Muscle layer of colon (tissue), 2 donors: ENCODE measurements around the gene CUBN.

Experiments
- H3K27ac ChIP-seq: one replicate; pipeline ENCODE4 v1.7.0; 2013; ENCODE audit warnings: low read depth, mild to moderate bottlenecking, low read length, moderate library complexity
- H3K27me3 ChIP-seq, 2 donors: one replicate each; pipeline ENCODE4 v1.7.0; 2013; ENCODE audit warnings: low read length in 2 of 2, mild to moderate bottlenecking in 2 of 2; ENCODE audit not compliant: insufficient read depth in 2 of 2, control insufficient read depth in 1 of 2
- H3K36me3 ChIP-seq: one replicate; pipeline ENCODE4 v1.7.0; 2013; ENCODE audit warnings: mild to moderate bottlenecking, low read length; ENCODE audit not compliant: insufficient read depth
- H3K4me1 ChIP-seq: one replicate; pipeline ENCODE4 v1.7.0; 2013; ENCODE audit warnings: mild to moderate bottlenecking, low read length; ENCODE audit not compliant: insufficient read depth
- H3K4me3 ChIP-seq, 2 donors: one replicate each; pipeline ENCODE4 v1.7.0; 2013; ENCODE audit warnings: low read length in 2 of 2, low read depth in 1 of 2, mild to moderate bottlenecking in 1 of 2, moderate library complexity in 1 of 2
- H3K9ac ChIP-seq: one replicate; pipeline ENCODE4 v1.7.0; 2013; ENCODE audit warnings: low read length
- H3K9me3 ChIP-seq: one replicate; pipeline ENCODE4 v1.7.0; 2013; ENCODE audit warnings: mild to moderate bottlenecking, low read length
- donor health status: abdominal sarcoma.
- donor health status: Adenocarcinoma of cecum.

The CUBN gene

DNA sequence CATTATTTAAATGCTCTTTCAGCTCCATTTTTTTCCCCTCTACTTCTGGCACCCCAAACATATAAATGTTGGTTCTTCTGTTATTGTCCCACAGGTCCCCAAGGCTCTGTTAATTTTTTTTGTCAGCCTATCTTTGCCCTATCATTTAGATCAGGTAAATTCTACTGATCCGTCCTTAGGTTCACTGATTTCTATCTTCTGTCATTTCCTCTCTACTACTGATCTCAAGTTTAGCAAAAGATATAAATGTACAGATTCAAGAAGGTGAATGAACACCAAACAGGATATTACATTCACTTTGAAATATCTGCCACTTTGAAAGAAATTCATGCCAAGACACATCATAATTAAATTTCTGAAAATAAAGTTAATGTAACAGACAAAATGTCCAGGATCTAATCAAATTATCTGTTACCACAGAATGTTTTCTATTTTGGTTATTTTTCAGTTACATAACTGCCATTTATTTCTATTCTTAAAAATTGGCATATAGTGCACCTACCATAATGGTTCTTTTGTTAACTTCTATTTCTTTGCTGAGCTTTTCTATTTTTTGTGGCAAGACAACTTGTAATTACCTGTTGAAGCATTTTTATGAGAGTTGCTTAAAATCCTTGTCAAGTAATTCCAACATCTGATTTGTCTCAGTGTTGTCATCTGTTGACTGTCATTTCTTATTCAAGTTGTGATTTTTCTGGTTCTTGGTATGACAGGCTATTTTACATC, 12.1 kb upstream of the CUBN start:
- no peak overlapping the region for H3K27ac ChIP-seq
- H3K27me3 ChIP-seq, result no peaks in the 10 kb centered on the region
- H3K4me1 ChIP-seq, result no peaks in the 10 kb centered on the region
- no peak overlapping the region for H3K4me3 ChIP-seq
- no peaks in the 10 kb centered on the region for H3K36me3 ChIP-seq
- H3K9me3 ChIP-seq, result no peaks in the 10 kb centered on the region
- no peak overlapping the region for H3K9ac ChIP-seq

DNA sequence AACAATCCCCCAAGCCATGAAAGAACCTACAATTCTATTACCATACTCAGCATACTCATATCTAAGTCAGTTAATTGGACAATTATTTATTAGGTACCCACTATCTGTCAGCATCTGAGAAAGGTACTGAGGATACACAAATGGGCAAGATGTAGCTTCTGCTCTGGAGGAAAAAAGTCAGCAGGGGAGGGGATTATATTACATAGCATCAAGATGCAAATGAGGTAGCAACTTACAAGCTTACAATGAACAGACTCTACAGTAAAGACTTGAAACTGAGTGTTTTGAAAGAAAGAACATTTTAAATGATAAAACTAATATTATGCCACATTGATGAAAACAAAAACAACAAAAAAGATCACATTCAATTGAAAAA, 10.8 kb upstream of the CUBN start:
- Histone ChIP-seq H3K9ac (no peak overlapping the region), H3K36me3 (no peaks in the 10 kb centered on the region), H3K9me3 (no peaks in the 10 kb centered on the region), H3K4me3 (no peak overlapping the region), H3K27ac (no peak overlapping the region), H3K4me1 (no peaks in the 10 kb centered on the region), H3K27me3 (no peaks in the 10 kb centered on the region)

DNA sequence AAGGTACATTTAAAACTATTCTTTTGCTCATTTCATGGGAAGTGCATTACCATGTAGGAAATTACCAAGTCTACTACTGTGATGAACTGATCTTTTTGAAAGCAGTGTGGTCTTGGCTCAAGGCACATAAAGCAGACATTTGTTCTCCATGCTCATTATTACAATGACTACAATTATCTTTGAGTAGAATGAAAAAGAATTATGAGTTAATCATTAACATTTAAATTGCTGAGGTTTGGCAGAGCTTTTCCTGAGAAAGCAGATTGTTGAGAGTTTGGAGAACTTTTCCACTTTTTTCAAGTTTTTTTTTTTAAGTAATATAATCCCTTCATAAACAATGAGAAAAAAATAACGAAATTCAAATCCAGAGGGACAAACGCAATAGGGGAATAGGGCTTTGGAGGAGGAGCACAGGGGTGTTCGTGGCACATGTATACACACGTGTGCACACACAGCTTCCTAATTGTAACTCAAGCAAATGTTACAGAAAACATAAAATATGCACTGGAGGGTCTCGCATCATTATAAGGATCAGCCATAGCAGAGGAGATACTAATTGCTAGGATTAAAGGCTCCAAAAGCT, 8.9 kb upstream of the CUBN start:
- Histone ChIP-seq H3K4me1 (no peaks in the 10 kb centered on the region), H3K9ac (no peak overlapping the region), H3K4me3 (no peak overlapping the region), H3K36me3 (no peaks in the 10 kb centered on the region), H3K9me3 (no peaks in the 10 kb centered on the region), H3K27me3 (no peaks in the 10 kb centered on the region), H3K27ac (no peak overlapping the region)

DNA sequence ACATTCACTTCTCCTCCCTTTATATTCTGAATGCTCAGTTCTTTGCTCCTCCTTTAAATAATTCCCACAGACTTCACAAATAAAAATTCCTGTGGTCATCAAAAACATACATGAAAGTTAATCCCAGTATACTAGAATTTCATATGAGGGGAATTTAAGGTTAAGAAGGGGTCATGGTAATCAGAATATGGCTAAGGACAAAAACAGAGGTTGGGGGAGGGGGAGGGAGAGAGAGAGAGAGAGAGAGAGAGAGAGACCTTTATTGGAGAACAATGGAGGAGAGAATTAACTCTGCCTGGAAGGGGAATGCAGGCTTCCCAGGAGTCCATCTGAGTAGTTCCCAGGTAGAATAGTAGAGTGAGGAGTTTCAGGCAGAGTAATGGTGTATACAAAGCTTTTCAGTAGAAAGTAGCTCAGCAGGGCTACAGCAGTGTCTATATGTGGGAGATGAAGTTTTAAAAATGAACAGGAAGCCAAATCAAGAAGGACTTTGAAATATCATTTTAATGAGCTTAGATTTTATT, 5.2 kb upstream of the CUBN start:
- no peaks in the 10 kb centered on the region for H3K4me1 ChIP-seq
- H3K27ac ChIP-seq, result no peak overlapping the region
- no peaks in the 10 kb centered on the region for H3K36me3 ChIP-seq
- H3K9me3 ChIP-seq, result no peaks in the 10 kb centered on the region
- no peak overlapping the region for H3K4me3 ChIP-seq
- H3K27me3 ChIP-seq, result no peaks in the 10 kb centered on the region
- H3K9ac ChIP-seq, result no peak overlapping the region

DNA sequence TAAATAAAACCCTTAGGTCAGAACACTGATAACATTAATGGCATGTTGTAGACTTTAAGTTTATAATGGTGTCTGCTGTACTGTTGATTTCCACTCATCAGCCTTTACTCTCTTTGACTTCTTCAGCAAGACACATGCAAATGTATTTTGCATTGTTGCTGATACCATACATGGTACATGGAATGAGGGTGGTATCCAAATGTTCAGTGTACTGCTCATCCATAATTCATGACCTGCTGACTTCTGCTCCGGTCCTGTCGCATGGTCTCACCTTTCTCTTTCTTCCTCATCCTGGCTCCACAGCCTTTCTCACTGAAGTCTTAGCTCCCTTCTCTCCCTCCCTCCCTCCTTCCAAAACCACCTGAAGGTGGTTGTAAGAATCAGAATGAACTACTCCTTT, 4.7 kb upstream of the CUBN start:
- H3K9me3 ChIP-seq, result no peaks in the 10 kb centered on the region
- no peaks in the 10 kb centered on the region for H3K36me3 ChIP-seq
- H3K27ac ChIP-seq, result no peak overlapping the region
- H3K9ac ChIP-seq, result no peak overlapping the region
- H3K4me3 ChIP-seq, result no peak overlapping the region
- no peaks in the 10 kb centered on the region for H3K27me3 ChIP-seq
- H3K4me1 ChIP-seq, result no peaks in the 10 kb centered on the region

DNA sequence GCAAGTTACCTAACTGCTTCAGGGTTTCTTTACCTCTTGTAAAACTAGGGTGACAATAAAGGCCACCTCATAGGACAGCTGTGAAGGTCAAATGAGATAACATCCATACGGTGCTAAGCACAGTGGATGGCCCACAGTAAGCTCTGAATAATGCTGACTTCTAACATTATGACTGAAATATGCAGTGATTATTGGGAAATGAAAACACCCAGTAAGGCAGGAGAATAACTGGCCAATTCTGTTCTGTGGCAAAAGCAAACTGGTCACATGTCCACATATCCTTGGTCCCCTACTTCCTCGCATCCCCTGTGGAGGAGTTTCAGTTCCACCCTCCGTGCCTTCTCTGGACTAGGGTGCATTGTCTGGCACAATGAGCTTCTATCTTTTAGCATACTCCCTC, 1.4 kb downstream of the CUBN start:
- no peak overlapping the region for H3K27ac ChIP-seq
- no peak overlapping the region for H3K4me3 ChIP-seq
- no peak overlapping the region for H3K9ac ChIP-seq
- no peaks in the 10 kb centered on the region for H3K9me3 ChIP-seq
- H3K4me1 ChIP-seq, result no peaks in the 10 kb centered on the region
- H3K27me3 ChIP-seq, result no peaks in the 10 kb centered on the region
- no peaks in the 10 kb centered on the region for H3K36me3 ChIP-seq

DNA sequence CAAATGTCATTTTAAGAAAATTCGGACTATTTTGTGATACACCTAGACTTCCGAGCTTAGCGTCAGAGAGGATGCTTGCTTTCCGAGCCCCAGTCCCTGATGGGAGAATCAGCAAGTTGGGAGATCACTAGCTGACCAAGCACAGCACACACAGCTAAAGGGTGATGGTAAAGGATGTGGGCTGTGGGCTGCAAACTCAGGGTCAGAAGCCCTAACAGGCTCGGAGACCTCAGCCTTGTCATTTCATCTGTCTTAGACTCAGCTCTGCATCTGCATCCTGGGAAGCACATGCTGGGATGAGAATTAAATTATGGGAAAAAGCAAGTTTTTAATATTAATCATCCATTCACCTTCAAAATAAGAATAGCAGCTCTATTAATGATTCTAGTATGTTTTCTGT, 3.3 kb downstream of the CUBN start:
- H3K9me3 ChIP-seq, result no peaks in the 10 kb centered on the region
- no peaks in the 10 kb centered on the region for H3K4me1 ChIP-seq
- H3K4me3 ChIP-seq, result no peak overlapping the region
- no peaks in the 10 kb centered on the region for H3K36me3 ChIP-seq
- H3K27ac ChIP-seq, result no peak overlapping the region
- H3K27me3 ChIP-seq, result no peaks in the 10 kb centered on the region
- no peak overlapping the region for H3K9ac ChIP-seq

DNA sequence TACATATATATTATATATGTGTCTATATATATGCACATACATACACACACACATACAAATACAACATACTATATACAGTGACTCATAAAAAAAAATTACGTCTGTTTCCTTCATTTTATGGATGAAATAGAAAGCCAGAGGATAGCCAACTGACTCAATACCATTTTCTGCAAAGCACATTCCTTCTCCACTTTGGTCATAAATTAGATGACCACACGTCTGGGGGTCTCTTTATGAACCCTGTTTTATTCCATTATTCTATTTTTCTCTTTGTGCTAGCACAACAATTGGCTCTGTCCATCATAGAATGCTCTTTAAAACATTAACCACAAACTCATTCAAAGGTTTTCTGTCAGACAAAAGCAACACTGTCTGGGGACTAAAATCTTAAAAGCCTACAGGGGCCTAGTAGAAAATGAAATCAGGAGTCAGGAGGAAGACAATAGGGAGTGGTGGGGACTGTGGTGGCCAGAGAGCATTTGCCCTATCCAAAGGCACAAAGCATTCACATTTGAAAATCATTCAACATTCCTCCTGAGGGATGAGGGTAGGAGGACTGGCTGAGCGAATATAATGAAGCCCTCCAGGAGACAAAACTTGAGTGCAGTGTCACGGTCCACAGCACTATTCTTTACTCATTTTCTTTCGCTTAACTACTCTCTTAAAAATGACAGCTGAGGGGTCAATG, 4.3 kb downstream of the CUBN start:
- Histone ChIP-seq H3K4me3 (no peak overlapping the region), H3K9me3 (no peaks in the 10 kb centered on the region), H3K27me3 (no peaks in the 10 kb centered on the region), H3K36me3 (no peaks in the 10 kb centered on the region), H3K27ac (no peak overlapping the region), H3K4me1 (no peaks in the 10 kb centered on the region), H3K9ac (no peak overlapping the region)

DNA sequence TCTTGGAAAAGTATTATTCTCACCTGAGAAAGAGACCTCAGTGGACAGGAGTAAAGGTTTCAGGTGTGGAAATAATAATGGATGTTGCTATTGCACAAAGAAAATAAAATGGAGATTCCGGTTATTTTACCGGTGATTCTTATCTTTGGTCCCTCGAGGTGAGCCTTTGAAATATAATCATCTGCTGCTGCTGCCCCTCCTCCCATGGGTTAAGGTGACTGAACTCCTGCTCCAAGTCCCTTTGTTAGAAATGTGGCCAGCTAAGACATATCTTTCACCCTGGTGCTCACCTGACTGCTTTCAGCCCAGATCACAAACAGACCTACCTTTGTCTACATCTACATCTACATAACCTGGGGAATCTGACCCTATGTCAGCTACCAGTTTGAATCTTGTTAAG, 5.7 kb downstream of the CUBN start:
- no peak overlapping the region for H3K9ac ChIP-seq
- H3K27me3 ChIP-seq, result no peaks in the 10 kb centered on the region
- no peaks in the 10 kb centered on the region for H3K4me1 ChIP-seq
- H3K36me3 ChIP-seq, result no peaks in the 10 kb centered on the region
- no peak overlapping the region for H3K4me3 ChIP-seq
- H3K9me3 ChIP-seq, result no peaks in the 10 kb centered on the region
- no peak overlapping the region for H3K27ac ChIP-seq

DNA sequence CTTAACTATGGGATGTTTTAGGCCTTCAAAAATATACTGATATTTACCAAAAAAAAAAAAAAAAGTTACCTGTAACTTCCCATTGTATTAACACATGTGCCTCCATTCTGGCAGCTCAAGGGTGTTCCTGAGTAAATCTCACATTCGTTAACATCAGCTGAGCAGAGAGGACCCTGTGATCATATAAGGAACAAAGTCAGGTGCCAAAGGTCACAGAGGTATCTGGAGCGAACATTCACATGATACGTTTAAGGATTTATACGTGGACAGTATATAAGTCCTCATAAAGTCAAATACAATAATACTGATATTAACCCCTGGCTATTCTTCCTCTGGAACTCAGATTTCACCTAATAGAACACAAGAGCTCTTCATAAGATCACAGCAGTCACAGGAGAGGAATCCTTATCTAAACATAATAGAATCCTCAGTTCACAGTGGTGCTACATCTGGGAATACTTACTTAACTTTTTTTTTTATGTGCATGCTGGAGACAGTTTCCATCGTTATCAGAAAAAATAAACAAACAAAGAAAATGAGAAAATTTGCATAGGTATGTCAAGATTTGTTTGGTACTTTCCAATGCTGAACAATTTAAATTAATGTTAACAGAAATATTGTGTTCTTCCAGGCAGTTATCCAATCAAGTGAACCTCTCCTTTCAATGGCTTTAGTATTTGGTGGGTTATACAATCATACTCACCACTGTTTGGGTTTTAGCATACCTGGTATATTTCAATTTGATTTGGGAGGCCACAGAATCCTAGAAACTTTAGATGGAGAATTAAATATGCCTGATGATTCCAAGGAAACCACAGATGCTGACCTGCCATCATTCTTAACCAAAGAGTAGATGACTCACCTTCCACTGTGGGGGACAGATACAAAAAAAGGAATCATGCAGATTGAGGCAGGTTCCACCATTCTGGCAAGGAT, 6.6 kb downstream of the CUBN start:
- Histone ChIP-seq H3K4me1 (no peaks in the 10 kb centered on the region), H3K4me3 (no peak overlapping the region), H3K9ac (no peak overlapping the region), H3K27me3 (no peaks in the 10 kb centered on the region), H3K27ac (no peak overlapping the region), H3K9me3 (no peaks in the 10 kb centered on the region), H3K36me3 (no peaks in the 10 kb centered on the region)

DNA sequence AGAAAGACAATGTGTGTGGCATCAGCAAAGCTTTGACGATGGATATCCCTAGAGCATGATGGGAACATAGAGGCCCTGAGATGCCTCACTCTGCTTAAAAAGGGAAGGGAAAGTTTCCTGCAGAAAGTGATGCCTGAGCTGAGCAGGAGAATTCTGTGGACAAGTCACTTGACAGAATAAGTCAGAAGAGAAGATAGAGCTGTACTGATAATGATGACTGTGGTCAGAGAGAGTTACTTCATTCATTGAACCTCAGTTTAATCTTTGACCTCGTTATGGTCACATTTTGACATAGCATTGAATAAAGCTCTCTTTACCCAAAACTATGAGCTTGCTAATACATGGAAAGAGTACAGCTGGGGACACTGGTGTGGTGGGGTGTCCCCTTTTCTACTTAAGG, 7.6 kb downstream of the CUBN start:
- Histone ChIP-seq H3K9ac (no peak overlapping the region), H3K4me1 (no peaks in the 10 kb centered on the region), H3K4me3 (no peak overlapping the region), H3K27ac (no peak overlapping the region), H3K27me3 (no peaks in the 10 kb centered on the region), H3K9me3 (no peaks in the 10 kb centered on the region), H3K36me3 (no peaks in the 10 kb centered on the region)
